Activated CD4-positive, alpha-beta memory T cell treated with anti-CD3 and anti-CD28 coated beads for 36 hours (primary cell): ENCODE data around the gene EIF6. TPM values are rescaled to one million over a fixed set of nuclear protein-coding genes. Genes with fewer than 3 reads are reported as not detected.

Experiments
- CTCF ChIA-PET: fragments of 350-600 bp; sonication (Branson Sonifier 250); formaldehyde crosslinking; loops from one replicate; lab custom pipeline; 2021; ENCODE audit warnings: antibody characterized with exemption, inconsistent platforms; lab: Charles Lee
- POLR2A ChIA-PET: fragments of 350-600 bp; sonication (Branson Sonifier 250); formaldehyde crosslinking; loops from one replicate; lab custom pipeline; 2021; ENCODE audit warnings: antibody characterized with exemption; lab: Charles Lee
- DNase-seq: peaks from one replicate; pipeline ENCODE4 v3.0.0-alpha.2; 2020
- H3K27ac Mint-ChIP-seq: one replicate; pipeline ENCODE4 v1.8.0; 2021; ENCODE audit warnings: mixed read lengths
- H3K27me3 Mint-ChIP-seq: one replicate; pipeline ENCODE4 v1.8.0; 2021; ENCODE audit warnings: mixed read lengths
- H3K36me3 Mint-ChIP-seq: one replicate; pipeline ENCODE4 v1.8.0; 2021; ENCODE audit warnings: mixed read lengths
- H3K4me1 Mint-ChIP-seq: one replicate; pipeline ENCODE4 v1.8.0; 2021; ENCODE audit warnings: low read depth, mixed read lengths
- H3K4me3 Mint-ChIP-seq: one replicate; pipeline ENCODE4 v1.8.0; 2021; ENCODE audit warnings: mild to moderate bottlenecking, mixed read lengths
- H3K9me3 Mint-ChIP-seq: one replicate; pipeline ENCODE4 v1.8.0; 2021; ENCODE audit warnings: mixed read lengths
- intact Hi-C: fragments of 100-400 bp; cut with micrococcal nuclease; formaldehyde crosslinking; loops from one replicate; pipeline ENCODE4 v1.15.1; 2023
- total RNA-seq, 2 experiments: library from RNA; stranded (reverse); gene quantifications; one replicate each; pipeline ENCODE4 v1.2.3, GENCODE V29; 2021

The EIF6 gene
- total RNA-seq, 2 experiments from 2014 or later: 115 to 120 TPM

GRCh38 chr20:35243986-35244385 is 40.6 kb downstream of the EIF6 start:
- DNase-seq: no peak
- no peaks in the 10 kb centered on the region for H3K4me1 Mint-ChIP-seq
- H3K4me3 Mint-ChIP-seq: no peak overlapping the region
- intact Hi-C loops: no loop called here
- CTCF ChIA-PET: interaction anchor here (0.8 kb wide), 1 partner anchor 25 kb away, joined by 3 read pairs; no protein-coding TSS in a partner anchor
- no peaks in the 10 kb centered on the region for H3K9me3 Mint-ChIP-seq
- no peaks in the 10 kb centered on the region for H3K27me3 Mint-ChIP-seq
- no peak overlapping the region for H3K27ac Mint-ChIP-seq
- POLR2A ChIA-PET: no interaction called here
- peaks cover 2% of the 10 kb centered on the region for H3K36me3 Mint-ChIP-seq

- no peaks in the 10 kb centered on the region for H3K27me3 Mint-ChIP-seq
- H3K36me3 Mint-ChIP-seq: peaks cover 2% of the 10 kb centered on the region
- CTCF ChIA-PET: no interaction called here
- intact Hi-C loops: no loop called here
- H3K27ac Mint-ChIP-seq: no peak overlapping the region
- DNase-seq: no peak
- POLR2A ChIA-PET: no interaction called here
- H3K9me3 Mint-ChIP-seq: no peaks in the 10 kb centered on the region
- H3K4me1 Mint-ChIP-seq: no peaks in the 10 kb centered on the region
- no peak overlapping the region for H3K4me3 Mint-ChIP-seq
These were observed 41.3 kb downstream of the EIF6 start for GRCh38 chr20:35243317-35243716.

GRCh38 chr20:35240811-35241293 is 43.7 kb downstream of the EIF6 start:
- Mint-ChIP-seq H3K4me1 (no peaks in the 10 kb centered on the region), H3K9me3 (no peaks in the 10 kb centered on the region), H3K36me3 (peaks cover 7% of the 10 kb centered on the region), H3K27ac (no peak overlapping the region), H3K27me3 (no peaks in the 10 kb centered on the region), H3K4me3 (no peak overlapping the region)
- DNase-seq: no peak
- intact Hi-C loops: no loop called here
- ChIA-PET POLR2A (no interaction called here), CTCF (no interaction called here)

GRCh38 chr20:35240083-35240810 is 44.3 kb downstream of the EIF6 start:
- H3K27ac Mint-ChIP-seq: no peak overlapping the region
- CTCF ChIA-PET: no interaction called here
- intact Hi-C loops: no loop called here
- no peaks in the 10 kb centered on the region for H3K4me1 Mint-ChIP-seq
- POLR2A ChIA-PET: no interaction called here
- no peaks in the 10 kb centered on the region for H3K9me3 Mint-ChIP-seq
- no peak overlapping the region for H3K4me3 Mint-ChIP-seq
- H3K27me3 Mint-ChIP-seq: no peaks in the 10 kb centered on the region
- no peak for DNase-seq
- H3K36me3 Mint-ChIP-seq: peaks cover 9% of the 10 kb centered on the region

GRCh38 chr20:35238735-35239134 is 45.8 kb downstream of the EIF6 start:
- Mint-ChIP-seq H3K27me3 (no peaks in the 10 kb centered on the region), H3K4me1 (no peaks in the 10 kb centered on the region), H3K27ac (no peak overlapping the region), H3K36me3 (peaks cover 13% of the 10 kb centered on the region), H3K4me3 (no peak overlapping the region), H3K9me3 (no peaks in the 10 kb centered on the region)
- ChIA-PET POLR2A (no interaction called here), CTCF (no interaction called here)
- intact Hi-C loops: no loop called here
- DNase-seq: no peak

- intact Hi-C loops: no loop called here
- no peaks in the 10 kb centered on the region for H3K9me3 Mint-ChIP-seq
- ChIA-PET POLR2A (no interaction called here), CTCF (no interaction called here)
- no peak overlapping the region for H3K4me3 Mint-ChIP-seq
- H3K36me3 Mint-ChIP-seq: peaks cover 13% of the 10 kb centered on the region
- DNase-seq: no peak
- H3K27me3 Mint-ChIP-seq: no peaks in the 10 kb centered on the region
- H3K27ac Mint-ChIP-seq: no peak overlapping the region
- no peaks in the 10 kb centered on the region for H3K4me1 Mint-ChIP-seq
These were observed 46.4 kb downstream of the EIF6 start for GRCh38 chr20:35238170-35238569.

- Mint-ChIP-seq H3K27ac (no peak overlapping the region), H3K9me3 (no peaks in the 10 kb centered on the region), H3K27me3 (no peaks in the 10 kb centered on the region), H3K36me3 (peaks cover 13% of the 10 kb centered on the region), H3K4me3 (no peak overlapping the region), H3K4me1 (no peaks in the 10 kb centered on the region)
- ChIA-PET POLR2A (no interaction called here), CTCF (no interaction called here)
- intact Hi-C loops: no loop called here
- no peak for DNase-seq
These were observed 47.1 kb downstream of the EIF6 start for GRCh38 chr20:35237486-35237885.

GRCh38 chr20:35235881-35236280 is 48.7 kb downstream of the EIF6 start:
- Mint-ChIP-seq H3K36me3 (peaks cover 16% of the 10 kb centered on the region), H3K27ac (no peak overlapping the region), H3K4me3 (no peak overlapping the region), H3K27me3 (no peaks in the 10 kb centered on the region), H3K9me3 (no peaks in the 10 kb centered on the region), H3K4me1 (no peaks in the 10 kb centered on the region)
- no peak for DNase-seq
- intact Hi-C loops: no loop called here
- CTCF ChIA-PET: no interaction called here
- POLR2A ChIA-PET: no interaction called here

- ChIA-PET CTCF (no interaction called here), POLR2A (no interaction called here)
- H3K27ac Mint-ChIP-seq: no peak overlapping the region
- no peak for DNase-seq
- peaks cover 20% of the 10 kb centered on the region for H3K36me3 Mint-ChIP-seq
- H3K4me3 Mint-ChIP-seq: no peak overlapping the region
- H3K9me3 Mint-ChIP-seq: no peaks in the 10 kb centered on the region
- no peaks in the 10 kb centered on the region for H3K4me1 Mint-ChIP-seq
- intact Hi-C loops: no loop called here
- peaks cover 11% of the 10 kb centered on the region for H3K27me3 Mint-ChIP-seq
These were observed 52.0 kb downstream of the EIF6 start for GRCh38 chr20:35232575-35232974.

Other genes starting within 250 kb of the EIF6 start
- gene TRPC4AP, start 192.0 kb downstream of the EIF6 start, total RNA-seq: 10 to 100 TPM; 45.8 to 48.3 TPM
- 10 to 100 TPM; 17.3 to 19.9 TPM for gene EDEM2, start 137.4 kb downstream of the EIF6 start, total RNA-seq
- 1 to 10 TPM; 1.0 to 1.1 TPM for gene PROCR, start 112.7 kb downstream of the EIF6 start, total RNA-seq
- not detected for gene MMP24, start 58.1 kb downstream of the EIF6 start, total RNA-seq
- 10 to 100 TPM; 35.0 to 38.1 TPM for gene MMP24OS, start 6.7 kb downstream of the EIF6 start, total RNA-seq
- not detected for gene FAM83C, start 7.7 kb upstream of the EIF6 start, total RNA-seq
- 10 to 100 TPM; 44.4 to 48.6 TPM for gene UQCC1, start 127.2 kb upstream of the EIF6 start, total RNA-seq
- gene GDF5, start 153.5 kb upstream of the EIF6 start, total RNA-seq: not detected
- gene CEP250, start 170.8 kb upstream of the EIF6 start, total RNA-seq: 10 to 100 TPM; 47.2 to 60.8 TPM
- not detected for gene C20orf173, start 244.9 kb upstream of the EIF6 start, total RNA-seq